LNCAP (cell line): Measurements from ENCODE around the gene SLC37A3.

Experiments used
- CTCF ChIP-seq: fragments of 450-650 bp; IDR thresholded peaks from 2 replicates; pipeline ENCODE4 v1.5.1; 2017; ENCODE audit warnings: mild to moderate bottlenecking

SLC37A3 gene

GRCh38 chr7:140333223-140333622 lies 65.1 kb downstream of the SLC37A3 start:
- no peak for TF ChIP-seq CTCF

- no peak for TF ChIP-seq CTCF
These were observed 67.7 kb downstream of the SLC37A3 start for GRCh38 chr7:140330595-140330994.

GRCh38 chr7:140330128-140330527 lies 68.2 kb downstream of the SLC37A3 start:
- TF ChIP-seq CTCF: no peak

- no peak for TF ChIP-seq CTCF
These were observed 71.1 kb downstream of the SLC37A3 start for GRCh38 chr7:140327261-140327661.

- TF ChIP-seq CTCF: peak; percentile 64
These were observed 72.0 kb downstream of the SLC37A3 start for GRCh38 chr7:140326116-140326928.

GRCh38 chr7:140325600-140325999 lies 72.7 kb downstream of the SLC37A3 start:
- no peak for TF ChIP-seq CTCF

GRCh38 chr7:140324714-140325113 lies 73.6 kb downstream of the SLC37A3 start:
- no peak for TF ChIP-seq CTCF
